ENCODE measurements around the gene SMIM14.
"Not testable (repeated sequence)": the region's sequence is repeated elsewhere in the genome, so short reads cannot be mapped to it uniquely, and the experiment has no call there.

The SMIM14 gene

GRCh38 chr4:39638354-39639239, at the start of gene SMIM14:
Gene SMIM14 (minus strand): TSS chr4:39638865. CDS start chr4:39605145, 33,720 bp downstream.
- peak; percentile 74 to 80 for DNase-seq (ENCODE audit: low read depth in 2 of 2)

GRCh38 chr4:39687014-39687413, 48.3 kb upstream of the SMIM14 start:
- no peak for DNase-seq (ENCODE audit: low read depth in 2 of 2)

GRCh38 chr4:39685990-39686389, 47.3 kb upstream of the SMIM14 start:
- no peak for DNase-seq (ENCODE audit: low read depth in 2 of 2)

- no peak for DNase-seq (ENCODE audit: low read depth in 2 of 2)
These were observed 43.5 kb upstream of the SMIM14 start for GRCh38 chr4:39682138-39682537.

GRCh38 chr4:39681003-39681402, 42.3 kb upstream of the SMIM14 start:
- DNase-seq (ENCODE audit: low read depth in 2 of 2) = not testable (repeated sequence)

GRCh38 chr4:39675681-39676080, 37.0 kb upstream of the SMIM14 start:
- not testable (repeated sequence) for DNase-seq (ENCODE audit: low read depth in 2 of 2)

- not testable (repeated sequence) for DNase-seq (ENCODE audit: low read depth in 2 of 2)
These were observed 31.6 kb upstream of the SMIM14 start for GRCh38 chr4:39670296-39670695.

GRCh38 chr4:39668887-39669286, 30.2 kb upstream of the SMIM14 start:
- no peak for DNase-seq (ENCODE audit: low read depth in 2 of 2)

- no peak for DNase-seq (ENCODE audit: low read depth in 2 of 2)
These were observed 29.0 kb upstream of the SMIM14 start for GRCh38 chr4:39667706-39668105.

- DNase-seq (ENCODE audit: low read depth in 2 of 2) = no peak
These were observed 26.4 kb upstream of the SMIM14 start for GRCh38 chr4:39664828-39665731.

GRCh38 chr4:39662683-39663082, 24.0 kb upstream of the SMIM14 start:
- no peak for DNase-seq (ENCODE audit: low read depth in 2 of 2)

- no peak for DNase-seq (ENCODE audit: low read depth in 2 of 2)
These were observed 22.1 kb upstream of the SMIM14 start for GRCh38 chr4:39660757-39661156.

- DNase-seq (ENCODE audit: low read depth in 2 of 2) = no peak
These were observed 21.4 kb upstream of the SMIM14 start for GRCh38 chr4:39660045-39660444.

GRCh38 chr4:39658756-39659155, 20.1 kb upstream of the SMIM14 start:
- no peak for DNase-seq (ENCODE audit: low read depth in 2 of 2)

GRCh38 chr4:39657465-39657864, 18.8 kb upstream of the SMIM14 start:
- DNase-seq (ENCODE audit: low read depth in 2 of 2) = no peak

- DNase-seq (ENCODE audit: low read depth in 2 of 2) = not testable (repeated sequence)
These were observed 18.0 kb upstream of the SMIM14 start for GRCh38 chr4:39656638-39657037.

GRCh38 chr4:39655876-39656275, 17.2 kb upstream of the SMIM14 start:
- DNase-seq (ENCODE audit: low read depth in 2 of 2) = no peak

- DNase-seq (ENCODE audit: low read depth in 2 of 2) = no peak
These were observed 16.5 kb upstream of the SMIM14 start for GRCh38 chr4:39655211-39655610.

GRCh38 chr4:39651586-39651985, 12.9 kb upstream of the SMIM14 start:
- DNase-seq (ENCODE audit: low read depth in 2 of 2) = not testable (repeated sequence)

- DNase-seq (ENCODE audit: low read depth in 2 of 2) = no peak
These were observed 11.1 kb upstream of the SMIM14 start for GRCh38 chr4:39649639-39650265.

- no peak for DNase-seq (ENCODE audit: low read depth in 2 of 2)
These were observed 10.3 kb upstream of the SMIM14 start for GRCh38 chr4:39648827-39649558.
